Esophagus squamous epithelium (tissue), 5 donors: ENCODE data around the gene TRAF2. TPM values are rescaled to one million over a fixed set of nuclear protein-coding genes. Genes with fewer than 3 reads are reported as not detected.
A peak's percentile ranks its signal among the peaks of the same experiment; 100 is the strongest.

Source experiments
- DNase-seq: peaks from one replicate; lab custom pipeline; 2025; lab: John Stamatoyannopoulos, UW
- H3K27ac ChIP-seq, 4 donors: fragments of 200-600 bp; sonication (generic); one replicate each; pipeline ENCODE4 v1.5.1; 2016 to 2019; ENCODE audit warnings: mild to moderate bottlenecking in 1 of 4
- H3K27me3 ChIP-seq, 4 donors: fragments of 200-600 bp; sonication (generic); 1 replicate in 3 of 4; 2 replicates in 1 of 4; pipeline versions ENCODE4 v1.5.1 to v1.6.0; 2017 to 2021; ENCODE audit warnings: antibody characterized with exemption in 1 of 4
- H3K36me3 ChIP-seq, 3 donors: fragments of 200-600 bp; sonication (generic); one replicate each; pipeline ENCODE4 v1.5.1; 2016 to 2019
- H3K4me1 ChIP-seq, 3 donors: fragments of 200-600 bp; sonication (generic); one replicate each; pipeline ENCODE4 v1.5.1; 2017 to 2019
- H3K4me3 ChIP-seq, 4 donors: fragments of 200-600 bp; sonication (generic); 1 replicate in 3 of 4; 2 replicates in 1 of 4; pipeline ENCODE4 v1.5.1; 2016 to 2019; ENCODE audit warnings: mild to moderate bottlenecking in 2 of 4, moderate library complexity in 1 of 4
- H3K9me3 ChIP-seq, 3 donors: fragments of 200-600 bp; sonication (generic); one replicate each; pipeline ENCODE4 v1.5.1; 2016 to 2019
- CTCF ChIP-seq, 6 experiments: fragments of 450-650 bp in 4 of 6; fragments of 200-600 bp in 2 of 6; sonication (generic) in 2 of 6; IDR thresholded peaks; one replicate each; pipeline ENCODE4 v1.5.1; 2016 to 2019; ENCODE audit warnings: antibody characterized with exemption in 6 of 6, mild to moderate bottlenecking in 4 of 6, moderate library complexity in 4 of 6
- POLR2A ChIP-seq, 4 donors: fragments of 450-650 bp; IDR thresholded peaks; one replicate each; pipeline ENCODE4 v1.6.1; 2017; ENCODE audit warnings: antibody characterized with exemption in 4 of 4, mild to moderate bottlenecking in 4 of 4, moderate library complexity in 3 of 4
- WGBS, 2 donors: methylation state at CpG; one replicate each; pipeline ENCODE4 v1.1.5; 2018; 5-methylcytosine and 5-hydroxymethylcytosine counted together
- intact Hi-C: fragments of 100-400 bp; cut with DNase I; formaldehyde crosslinking; loops from one replicate; pipeline ENCODE4 v1.15.0; 2022
- total RNA-seq, 4 donors: library from RNA; depleted of rRNA; stranded (reverse); fragments of >200 nt; gene quantifications; one replicate each; pipeline ENCODE4 v1.1.0, GENCODE V29; 2016
- donor health status: DM: yes; HTN: yes; CAD: no.

The TRAF2 gene
- total RNA-seq, 4 donors from 2014 or later, result 8.0 to 20.9 (median 13.2) TPM

GRCh38 chr9:136922540-136922939, 36.2 kb downstream of the TRAF2 start:
- no peak overlapping the region for H3K4me3 ChIP-seq
- peaks cover 16 to 98% (median 38%) of the 10 kb centered on the region in 3 donors for H3K36me3 ChIP-seq
- no peak for TF ChIP-seq POLR2A (IDR thresholded peaks at IDR 0.05)
- no peak for TF ChIP-seq CTCF (IDR thresholded peaks at IDR 0.05)
- 88% methylated on average over 9 to 17 of the region's 19 CpGs for WGBS, 2 donors
- no peak for DNase-seq
- H3K27me3 ChIP-seq, result no peaks in the 10 kb centered on the region
- H3K9me3 ChIP-seq, result no peaks in the 10 kb centered on the region
- peaks cover 0 to 22% (median 0%) of the 10 kb centered on the region in 3 donors for H3K4me1 ChIP-seq
- intact Hi-C loops, result no loop called here
- no peak overlapping the region for H3K27ac ChIP-seq

GRCh38 chr9:136923881-136924280, 37.6 kb downstream of the TRAF2 start:
- peaks cover 16 to 98% (median 36%) of the 10 kb centered on the region in 3 donors for H3K36me3 ChIP-seq
- TF ChIP-seq POLR2A (IDR thresholded peaks at IDR 0.05), result no peak
- TF ChIP-seq CTCF (IDR thresholded peaks at IDR 0.05), result no peak
- no peak overlapping the region for H3K4me3 ChIP-seq
- no peaks in the 10 kb centered on the region for H3K27me3 ChIP-seq
- H3K9me3 ChIP-seq, result no peaks in the 10 kb centered on the region
- intact Hi-C loops, result no loop called here
- DNase-seq, result no peak
- H3K27ac ChIP-seq, result no peak overlapping the region
- H3K4me1 ChIP-seq, result peaks cover 0 to 22% (median 0%) of the 10 kb centered on the region in 3 donors
- WGBS, 2 donors, result 94 to 97% methylated on average over 10 to 17 of the region's 19 CpGs

GRCh38 chr9:136925414-136926153, 39.3 kb downstream of the TRAF2 start:
- H3K27me3 ChIP-seq, result no peaks in the 10 kb centered on the region
- peaks cover 8 to 82% (median 27%) of the 10 kb centered on the region in 3 donors for H3K36me3 ChIP-seq
- 67 to 76% methylated on average over 13 to 16 of the region's 33 CpGs for WGBS, 2 donors
- TF ChIP-seq POLR2A (IDR thresholded peaks at IDR 0.05), result no peak
- no peak for TF ChIP-seq CTCF (IDR thresholded peaks at IDR 0.05)
- no peak for DNase-seq
- H3K4me1 ChIP-seq, result peaks cover 0 to 22% (median 0%) of the 10 kb centered on the region in 3 donors
- H3K9me3 ChIP-seq, result no peaks in the 10 kb centered on the region
- H3K4me3 ChIP-seq, result no peak overlapping the region
- intact Hi-C loops, result no loop called here
- peak overlapping the region in 1 of 4 donors; percentile 25 for H3K27ac ChIP-seq

- TF ChIP-seq POLR2A (IDR thresholded peaks at IDR 0.05) (no peak), CTCF (IDR thresholded peaks at IDR 0.05) (no peak)
- WGBS, 2 donors, result 71 to 78% methylated on average over 5 to 7 of the region's 9 CpGs
- Histone ChIP-seq H3K4me3 (no peak overlapping the region), H3K27me3 (no peaks in the 10 kb centered on the region), H3K27ac (no peak overlapping the region), H3K9me3 (no peaks in the 10 kb centered on the region), H3K4me1 (peaks cover 0 to 21% (median 0%) of the 10 kb centered on the region in 3 donors), H3K36me3 (peaks cover 1 to 76% (median 20%) of the 10 kb centered on the region in 3 donors)
- intact Hi-C loops, result no loop called here
- DNase-seq, result no peak
Measured at GRCh38 chr9:136926154-136926704, 39.9 kb downstream of the TRAF2 start.

- Histone ChIP-seq H3K9me3 (no peaks in the 10 kb centered on the region), H3K36me3 (peaks cover 0 to 70% (median 15%) of the 10 kb centered on the region in 3 donors), H3K27ac (no peak overlapping the region), H3K4me1 (peaks cover 0 to 17% (median under 1%) of the 10 kb centered on the region in 3 donors), H3K4me3 (no peak overlapping the region), H3K27me3 (no peaks in the 10 kb centered on the region)
- DNase-seq, result no peak
- TF ChIP-seq POLR2A (IDR thresholded peaks at IDR 0.05) (no peak), CTCF (IDR thresholded peaks at IDR 0.05) (no peak)
- WGBS, 2 donors, result 93 to 96% methylated on average over 5 to 10 of the region's 13 CpGs
- intact Hi-C loops, result no loop called here
Measured at GRCh38 chr9:136926749-136927148, 40.4 kb downstream of the TRAF2 start.
